Mesothelial cell of epicardium (in vitro differentiated cells): ENCODE measurements around the gene SEPTIN5. TPM values are rescaled to one million over a fixed set of nuclear protein-coding genes. Genes with fewer than 3 reads are reported as not detected.
"Not testable (repeated sequence)": the region's sequence is repeated elsewhere in the genome, so short reads cannot be mapped to it uniquely, and the experiment has no call there.

Source experiments
- DNase-seq, 2 experiments: peaks; one replicate each; pipeline ENCODE4 v3.0.0; 2021; ENCODE audit warnings: low spot score in 2 of 2; ENCODE audit not compliant: unreplicated experiment in 2 of 2
- H3K27ac Mint-ChIP-seq: 2 replicates; pipeline ENCODE4 v1.8.0; 2021; ENCODE audit warnings: mixed read lengths
- H3K27me3 Mint-ChIP-seq: 2 replicates; pipeline ENCODE4 v1.8.0; 2021; ENCODE audit warnings: low read depth, mixed read lengths
- H3K36me3 Mint-ChIP-seq: 2 replicates; pipeline ENCODE4 v1.8.0; 2021; ENCODE audit warnings: mixed read lengths
- H3K4me1 Mint-ChIP-seq: 2 replicates; pipeline ENCODE4 v1.8.0; 2021; ENCODE audit warnings: mixed read lengths
- H3K4me3 Mint-ChIP-seq: 2 replicates; pipeline ENCODE4 v1.8.0; 2021; ENCODE audit warnings: mild to moderate bottlenecking, moderate library complexity, mixed read lengths
- H3K9me3 Mint-ChIP-seq: 2 replicates; pipeline ENCODE4 v1.8.0; 2021; ENCODE audit warnings: mixed read lengths
- CTCF ChIP-seq: fragments of 200-600 bp; sonication (generic); IDR thresholded peaks from one replicate; pipeline ENCODE4 v1.5.0; 2021; ENCODE audit warnings: antibody characterized with exemption; ENCODE audit not compliant: unreplicated experiment
- total RNA-seq: library from RNA; stranded (reverse); gene quantifications from 3 replicates; pipeline ENCODE4 v1.2.1, GENCODE V29; 2021

SEPTIN5 gene
- total RNA-seq, 1 donor from 2014 or later, result 42.1 TPM

GRCh38 chr22:19673660-19674059 is 40.6 kb upstream of the SEPTIN5 start:
- H3K4me1 Mint-ChIP-seq, result peaks cover 2% of the 10 kb centered on the region
- DNase-seq, result no peak
- no peak for TF ChIP-seq CTCF
- no peaks in the 10 kb centered on the region for H3K36me3 Mint-ChIP-seq
- H3K27me3 Mint-ChIP-seq, result peaks cover 21% of the 10 kb centered on the region
- H3K9me3 Mint-ChIP-seq, result peaks cover 11% of the 10 kb centered on the region
- H3K27ac Mint-ChIP-seq, result no peak overlapping the region
- no peak overlapping the region for H3K4me3 Mint-ChIP-seq

- TF ChIP-seq CTCF, result no peak
- peaks cover 11% of the 10 kb centered on the region for H3K9me3 Mint-ChIP-seq
- H3K27ac Mint-ChIP-seq, result no peak overlapping the region
- H3K4me1 Mint-ChIP-seq, result peaks cover 8% of the 10 kb centered on the region
- H3K36me3 Mint-ChIP-seq, result no peaks in the 10 kb centered on the region
- no peak overlapping the region for H3K4me3 Mint-ChIP-seq
- H3K27me3 Mint-ChIP-seq, result peaks cover 21% of the 10 kb centered on the region
- no peak for DNase-seq
Observed at GRCh38 chr22:19674129-19674928, 40.0 kb upstream of the SEPTIN5 start.

- Mint-ChIP-seq H3K4me3 (no peak overlapping the region), H3K4me1 (peaks cover 8% of the 10 kb centered on the region), H3K27me3 (peaks cover 21% of the 10 kb centered on the region), H3K36me3 (no peaks in the 10 kb centered on the region), H3K9me3 (peaks cover 11% of the 10 kb centered on the region), H3K27ac (no peak overlapping the region)
- no peak for DNase-seq
- TF ChIP-seq CTCF, result no peak
Observed at GRCh38 chr22:19674929-19675253, 39.4 kb upstream of the SEPTIN5 start.

- H3K4me1 Mint-ChIP-seq, result peaks cover 8% of the 10 kb centered on the region
- peaks cover 21% of the 10 kb centered on the region for H3K27me3 Mint-ChIP-seq
- TF ChIP-seq CTCF, result no peak
- no peaks in the 10 kb centered on the region for H3K36me3 Mint-ChIP-seq
- no peak overlapping the region for H3K27ac Mint-ChIP-seq
- H3K4me3 Mint-ChIP-seq, result no peak overlapping the region
- peaks cover 11% of the 10 kb centered on the region for H3K9me3 Mint-ChIP-seq
- DNase-seq, result no peak
Observed at GRCh38 chr22:19675428-19675827, 38.9 kb upstream of the SEPTIN5 start.

GRCh38 chr22:19676437-19676836 is 37.9 kb upstream of the SEPTIN5 start:
- H3K27ac Mint-ChIP-seq, H3K4me1 Mint-ChIP-seq, H3K36me3 Mint-ChIP-seq: not testable (repeated sequence)

GRCh38 chr22:19678949-19679521 is 35.3 kb upstream of the SEPTIN5 start:
- DNase-seq, result no peak
- peaks cover 8% of the 10 kb centered on the region for H3K4me1 Mint-ChIP-seq
- H3K36me3 Mint-ChIP-seq, result no peaks in the 10 kb centered on the region
- no peak for TF ChIP-seq CTCF
- H3K27me3 Mint-ChIP-seq, result peaks cover 24% of the 10 kb centered on the region
- no peak overlapping the region for H3K4me3 Mint-ChIP-seq
- peaks cover 18% of the 10 kb centered on the region for H3K9me3 Mint-ChIP-seq
- peak overlapping the region; percentile 23 for H3K27ac Mint-ChIP-seq

More at GRCh38 chr22:19676437-19676836, 37.9 kb upstream of the SEPTIN5 start:
- Mint-ChIP-seq H3K27me3 (peaks cover 22% of the 10 kb centered on the region), H3K9me3 (peaks cover 14% of the 10 kb centered on the region)
- DNase-seq, H3K4me3 Mint-ChIP-seq: not testable (repeated sequence)
